NCI-H345 treated with DMSO at 0.1 percent for 48 hours (cell line): Measurements from ENCODE around the gene NAA10.

Experiments used
- DNase-seq: peaks from one replicate; lab custom pipeline; 2025; ENCODE audit not compliant: unreplicated experiment; lab: John Stamatoyannopoulos, UW

The NAA10 gene

GRCh38 chrX:153911798-153912197 is 23.0 kb downstream of the NAA10 start:
- no peak for DNase-seq

- DNase-seq = no peak
These were observed 24.4 kb downstream of the NAA10 start for GRCh38 chrX:153910446-153910845.

- DNase-seq = no peak
These were observed 24.9 kb downstream of the NAA10 start for GRCh38 chrX:153909980-153910360.

DNA sequence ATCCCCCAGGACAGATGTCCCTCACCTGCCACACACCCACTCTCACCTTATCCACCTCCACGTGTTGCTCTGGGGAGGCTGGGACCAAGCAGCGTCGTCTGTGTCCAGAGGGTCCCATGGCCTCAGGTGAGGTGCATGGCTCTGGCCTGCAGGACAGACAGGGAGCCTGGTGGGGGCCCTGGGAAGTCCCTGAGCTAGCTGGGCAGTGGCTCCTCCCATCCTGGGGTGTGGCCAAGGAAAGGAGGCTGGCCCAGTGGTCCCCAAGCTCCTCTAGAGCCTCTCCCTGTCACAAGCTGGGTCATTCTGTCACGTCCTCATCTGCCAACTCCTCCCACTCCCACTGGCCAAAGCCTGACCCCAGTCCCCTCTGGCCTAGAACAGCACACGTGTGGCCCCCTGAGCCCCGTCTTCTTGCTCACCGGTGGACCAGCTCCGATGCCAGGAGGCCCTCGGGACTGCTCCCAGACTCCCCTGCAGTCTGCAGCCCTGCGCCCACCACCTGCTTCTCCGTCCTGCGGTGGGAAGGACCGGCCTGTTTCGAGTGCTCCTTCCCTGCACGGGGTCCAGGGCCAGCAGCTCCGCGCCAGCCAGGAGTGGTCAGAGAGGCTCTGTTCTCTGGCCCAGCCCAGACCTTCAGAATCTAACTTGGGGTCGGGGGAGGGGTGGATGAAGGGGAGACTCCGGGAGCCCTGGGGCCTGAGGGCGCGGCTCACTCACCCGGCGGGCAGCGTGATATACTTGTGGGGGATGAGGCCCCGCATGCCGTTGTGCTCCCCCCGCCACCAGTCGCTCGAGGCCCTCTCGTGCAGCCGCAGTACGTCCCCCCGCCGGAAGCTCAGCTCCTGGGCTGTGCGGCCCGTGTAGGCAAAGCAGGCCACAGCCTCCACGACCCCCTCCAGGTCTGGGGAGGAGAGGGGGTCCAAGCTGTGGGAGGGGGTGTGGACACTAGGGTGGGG is 25.5 kb downstream of the NAA10 start:
- DNase-seq = no peak

- DNase-seq = no peak
These were observed 26.5 kb downstream of the NAA10 start for GRCh38 chrX:153908219-153908860.

GRCh38 chrX:153907456-153907855 is 27.4 kb downstream of the NAA10 start:
- DNase-seq = no peak

- no peak for DNase-seq
These were observed 28.5 kb downstream of the NAA10 start for GRCh38 chrX:153906126-153906917.

GRCh38 chrX:153905481-153906095 is 29.2 kb downstream of the NAA10 start:
- DNase-seq = no peak

- no peak for DNase-seq
These were observed 30.6 kb downstream of the NAA10 start, which contains the start of gene AVPR2 for GRCh38 chrX:153903991-153904957. TSS of gene AVPR2 (plus strand) at chrX:153904673. CDS start at chrX:153905146, 473 bp downstream.

GRCh38 chrX:153903238-153903980 is 31.4 kb downstream of the NAA10 start:
- no peak for DNase-seq

DNA sequence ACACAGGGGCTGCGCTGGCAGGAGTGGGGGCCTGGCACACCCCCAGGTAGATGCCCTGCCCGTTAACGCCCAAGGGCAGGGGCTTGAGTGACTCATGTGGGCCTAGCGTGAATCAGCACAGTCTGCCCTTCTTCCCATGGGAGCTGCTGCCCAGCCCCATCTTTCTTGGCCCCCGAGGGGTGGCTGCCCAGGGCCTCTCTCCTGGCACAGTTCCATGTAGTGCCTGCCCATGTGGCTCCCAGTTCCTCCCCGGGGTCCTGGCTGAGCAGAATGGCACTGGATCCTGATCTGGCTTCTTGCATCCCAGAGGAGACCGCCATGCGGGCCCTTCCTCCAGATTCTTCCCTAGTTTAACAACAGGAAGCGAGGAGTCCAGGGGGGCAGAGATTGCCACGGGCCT is 32.5 kb downstream of the NAA10 start:
- DNase-seq = no peak

GRCh38 chrX:153901753-153902140 is 33.1 kb downstream of the NAA10 start:
- DNase-seq = no peak

GRCh38 chrX:153900831-153901752 is 33.7 kb downstream of the NAA10 start:
- DNase-seq = peak; percentile 17

DNA sequence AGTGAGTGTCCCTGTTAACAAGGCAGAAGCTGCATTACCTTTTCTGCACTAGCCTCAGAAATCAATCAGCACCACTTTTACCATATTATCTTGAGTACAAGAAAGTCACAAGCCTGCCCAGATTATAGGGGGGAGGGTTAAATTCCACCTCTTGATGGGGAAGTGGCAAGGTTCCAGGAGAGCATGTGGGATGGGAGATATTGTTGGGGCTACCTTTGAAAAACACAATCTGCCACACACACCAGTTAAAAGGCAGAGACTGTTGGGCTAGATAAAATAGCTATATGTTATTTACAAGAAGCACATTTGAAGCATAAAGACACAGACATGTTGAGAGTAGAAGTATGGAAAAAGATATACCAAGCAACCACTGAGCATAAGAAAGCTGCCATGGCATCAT is 36.9 kb downstream of the NAA10 start:
- no peak for DNase-seq

DNA sequence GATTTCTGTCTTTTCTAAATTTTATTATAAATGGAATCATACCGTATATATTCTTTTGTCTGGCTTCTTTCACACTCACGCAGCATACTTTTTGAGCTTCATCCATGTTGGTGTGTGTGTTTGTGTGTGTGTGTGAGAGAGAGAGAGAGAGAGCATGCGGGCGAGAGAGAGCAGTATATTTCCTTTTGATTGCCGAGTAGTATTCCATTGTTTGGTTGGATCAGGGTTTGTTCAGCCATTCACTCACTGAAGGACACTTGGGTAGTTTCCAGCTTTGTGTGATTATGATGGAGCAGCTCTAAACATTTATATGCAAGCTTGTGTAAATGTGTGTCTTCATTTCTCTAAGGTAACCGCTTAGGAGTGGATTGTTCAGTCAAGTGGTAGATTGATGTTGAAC is 45.7 kb downstream of the NAA10 start:
- no peak for DNase-seq

DNA sequence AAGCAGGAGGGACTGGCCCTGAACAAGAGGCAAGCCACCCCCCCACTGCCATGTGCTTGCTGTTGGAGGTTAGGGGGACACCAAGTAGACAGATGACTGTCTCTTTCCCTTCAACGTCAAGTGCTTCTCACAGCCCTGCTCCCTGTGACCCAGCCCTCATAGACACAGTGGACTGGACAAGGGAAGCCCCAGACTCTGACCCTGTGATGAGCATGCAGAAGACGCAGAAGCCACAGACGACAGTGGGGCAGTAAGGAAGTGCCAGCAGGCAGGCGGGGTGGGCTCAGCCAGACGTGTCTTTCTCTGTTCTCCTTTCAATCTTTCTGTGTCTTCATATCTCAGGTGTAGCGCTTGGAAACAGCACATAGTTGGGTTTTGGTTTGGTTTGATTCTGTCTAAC is 46.5 kb downstream of the NAA10 start:
- DNase-seq = no peak

DNA sequence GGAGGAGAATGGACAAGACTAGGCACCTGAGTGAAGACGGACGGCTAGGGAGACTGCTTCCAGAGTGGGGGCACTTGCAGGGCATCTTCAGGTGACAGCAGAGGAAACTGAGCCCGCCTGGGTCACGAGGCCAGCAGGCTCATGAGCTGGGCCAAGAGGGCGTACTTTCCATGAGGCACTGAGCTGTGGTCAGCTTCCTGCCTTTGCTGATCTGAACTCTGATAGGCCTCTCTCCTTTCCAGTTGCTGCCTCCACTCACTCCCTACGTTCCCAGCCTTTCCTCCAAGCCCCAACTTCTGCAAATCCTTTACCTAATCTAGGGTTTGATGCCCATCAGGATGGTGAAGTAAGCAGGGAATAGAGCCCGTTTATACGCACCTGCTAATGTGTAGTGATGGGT is 47.5 kb downstream of the NAA10 start:
- no peak for DNase-seq

GRCh38 chrX:153886915-153887314 is 47.9 kb downstream of the NAA10 start:
- DNase-seq = no peak
